Thymus (tissue), 11 donors: Measurements from ENCODE around the gene SPINK14. TPM values are rescaled to one million over a fixed set of nuclear protein-coding genes. Genes with fewer than 3 reads are reported as not detected.
A peak's percentile ranks its signal among the peaks of the same experiment; 100 is the strongest.

Experiments
- DNase-seq, 9 donors: peaks; one replicate each; pipeline ENCODE4 v3.0.0-alpha.2; 2013; ENCODE audit warnings: low spot score in 9 of 9, low read depth in 6 of 9, missing footprints in 1 of 9
- H3K27ac ChIP-seq, 2 donors: one replicate each; pipeline ENCODE4 v1.5.1; 2013; ENCODE audit warnings: control low read depth in 1 of 2, low read depth in 1 of 2, low read length in 1 of 2, mild to moderate bottlenecking in 1 of 2, moderate library complexity in 1 of 2
- H3K27me3 ChIP-seq, 2 donors: one replicate each; pipeline ENCODE4 v1.5.1; 2013; ENCODE audit warnings: low read length in 1 of 2; ENCODE audit not compliant: control insufficient read depth in 2 of 2, insufficient read depth in 1 of 2
- H3K36me3 ChIP-seq, 2 donors: one replicate each; pipeline ENCODE4 v1.5.1; 2013; ENCODE audit warnings: low read length in 1 of 2, mild to moderate bottlenecking in 1 of 2, moderate library complexity in 1 of 2; ENCODE audit not compliant: control insufficient read depth in 2 of 2, insufficient read depth in 2 of 2
- H3K4me1 ChIP-seq, 2 donors: one replicate each; pipeline ENCODE4 v1.5.1; 2013; ENCODE audit warnings: low read length in 2 of 2; ENCODE audit not compliant: control insufficient read depth in 2 of 2, insufficient read depth in 2 of 2
- H3K4me3 ChIP-seq, 2 donors: one replicate each; pipeline ENCODE4 v1.5.1; 2013; ENCODE audit warnings: low read length in 2 of 2, control low read depth in 1 of 2, mild to moderate bottlenecking in 1 of 2
- H3K9me3 ChIP-seq, 2 donors: one replicate each; pipeline ENCODE4 v1.5.1; 2013; ENCODE audit warnings: low read length in 1 of 2, mild to moderate bottlenecking in 1 of 2; ENCODE audit not compliant: control insufficient read depth in 2 of 2, insufficient read depth in 1 of 2
- WGBS: extraction: QIAGEN DNeasy Blood & Tissue Kit; methylation state at CpG from one replicate; pipeline ENCODE4 v1.1.7; 2013; 5-methylcytosine and 5-hydroxymethylcytosine counted together
- polyA plus RNA-seq: library from polyadenylated mRNA; stranded (reverse); fragments of 200-250 nt; gene quantifications from one replicate; pipeline ENCODE4 v1.2.3, GENCODE V29; 2013
- total RNA-seq: library from RNA; stranded (reverse); fragments of 120-200 nt; gene quantifications from one replicate; pipeline ENCODE4 v1.2.4, GENCODE V29; 2013
- donor health status: healthy.

Gene SPINK14
- total and polyA plus RNA-seq, 2 donors = not detected

DNA sequence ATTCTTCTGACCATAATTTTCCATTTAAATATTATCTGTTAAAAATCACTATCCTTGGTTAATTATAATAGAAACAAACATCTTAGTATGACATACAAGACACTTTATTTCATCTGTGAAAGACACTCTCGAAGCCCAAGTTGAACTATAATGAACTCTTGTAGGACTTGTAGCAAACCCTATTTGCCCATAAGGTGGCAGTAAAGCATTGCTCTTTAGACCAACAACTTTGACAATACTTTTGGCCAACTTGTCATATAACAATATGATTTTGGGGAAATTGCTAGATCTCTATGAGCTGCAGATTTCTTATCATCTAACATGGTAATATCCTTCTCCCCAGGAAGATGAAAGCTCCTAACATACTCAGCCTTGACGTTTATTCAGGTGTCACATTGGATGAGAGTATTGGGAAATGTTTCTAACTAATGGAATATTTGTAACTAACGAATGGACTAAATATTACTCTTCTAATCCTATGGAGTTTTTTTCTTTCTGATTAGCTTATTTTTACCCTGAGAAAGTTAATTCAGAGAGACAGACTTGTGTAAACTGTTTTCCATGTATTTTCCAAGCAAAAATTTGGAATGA, 11.0 kb downstream of the SPINK14 start:
- Histone ChIP-seq H3K4me3 (no peak overlapping the region), H3K9me3 (no peaks in the 10 kb centered on the region), H3K4me1 (no peaks in the 10 kb centered on the region), H3K27ac (no peak overlapping the region), H3K27me3 (no peaks in the 10 kb centered on the region), H3K36me3 (no peaks in the 10 kb centered on the region)
- peak; percentile 3 to 64 (median 21) for DNase-seq
- 42% methylated on average over 3 of the region's 3 CpGs for WGBS

DNA sequence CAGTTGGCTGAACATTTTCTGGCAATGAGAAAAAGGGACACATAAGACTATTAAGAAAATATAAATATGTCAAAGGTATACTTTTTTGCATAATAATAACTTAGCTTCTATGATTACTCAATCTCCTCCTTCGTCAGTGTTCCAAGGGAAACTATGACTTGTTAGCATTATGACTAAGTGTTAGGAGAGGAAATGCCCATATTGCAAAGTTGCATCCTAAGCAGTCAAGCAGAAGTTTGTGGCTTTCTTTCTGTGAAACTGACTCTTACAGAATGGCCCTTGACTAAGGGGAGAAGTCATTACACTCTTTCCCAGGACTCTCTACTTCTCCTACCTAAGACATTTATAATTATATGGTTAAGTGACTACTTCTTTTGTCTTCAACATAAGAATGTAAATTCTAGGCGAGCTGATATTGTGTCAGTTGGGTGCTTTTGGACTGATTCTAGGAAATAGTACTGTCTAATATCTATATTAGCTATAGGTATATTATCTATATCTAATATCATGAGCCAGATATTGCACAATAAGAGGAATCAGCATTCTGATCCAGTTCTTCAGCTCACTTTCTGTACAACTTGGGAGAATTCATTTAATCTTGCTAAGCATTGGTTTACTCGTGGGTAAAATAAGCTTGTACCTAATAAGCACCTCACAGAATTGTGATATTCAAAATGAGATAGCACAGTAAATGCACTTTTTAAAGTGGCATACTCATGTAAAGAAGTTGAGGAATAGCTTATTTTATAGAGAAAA, 18.1 kb downstream of the SPINK14 start:
- no peaks in the 10 kb centered on the region for H3K27me3 ChIP-seq
- H3K36me3 ChIP-seq = no peaks in the 10 kb centered on the region
- 72% methylated on average over 3 of the region's 3 CpGs for WGBS
- H3K9me3 ChIP-seq = no peaks in the 10 kb centered on the region
- no peak overlapping the region for H3K4me3 ChIP-seq
- H3K4me1 ChIP-seq = no peaks in the 10 kb centered on the region
- no peak overlapping the region for H3K27ac ChIP-seq
- DNase-seq = peak in 1 of 9 donors; percentile 2

GRCh38 chr5:148191010-148191409, 22.7 kb downstream of the SPINK14 start:
- Histone ChIP-seq H3K36me3 (no peaks in the 10 kb centered on the region), H3K4me3 (no peak overlapping the region), H3K27ac (no peak overlapping the region), H3K9me3 (no peaks in the 10 kb centered on the region), H3K4me1 (no peaks in the 10 kb centered on the region), H3K27me3 (no peaks in the 10 kb centered on the region)
- WGBS = 71% methylated on average over 1 of the region's 1 CpG
- DNase-seq = no peak

DNA sequence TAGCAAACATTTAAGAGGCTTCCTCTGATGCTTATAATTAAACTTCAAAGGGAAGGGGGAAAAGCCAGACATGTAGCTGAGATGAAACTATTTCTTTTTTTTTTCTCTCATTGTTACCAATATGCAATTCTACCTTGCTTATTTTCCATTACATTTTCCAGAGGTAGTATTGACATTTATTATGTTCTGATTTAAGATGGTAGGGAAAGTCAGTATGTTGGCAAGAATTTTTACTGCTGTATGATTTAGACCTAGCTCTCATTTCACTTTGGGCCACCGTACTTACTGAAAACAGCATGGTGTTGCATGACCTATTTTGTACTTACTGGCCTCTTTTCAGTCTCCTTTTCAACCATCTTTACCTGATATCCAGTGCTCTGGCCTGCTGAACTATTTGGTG, 24.9 kb downstream of the SPINK14 start:
- 98% methylated on average over 1 of the region's 1 CpG for WGBS
- H3K9me3 ChIP-seq = no peaks in the 10 kb centered on the region
- H3K36me3 ChIP-seq = no peaks in the 10 kb centered on the region
- no peak for DNase-seq
- no peak overlapping the region for H3K4me3 ChIP-seq
- no peaks in the 10 kb centered on the region for H3K27me3 ChIP-seq
- H3K4me1 ChIP-seq = no peaks in the 10 kb centered on the region
- no peak overlapping the region for H3K27ac ChIP-seq

DNA sequence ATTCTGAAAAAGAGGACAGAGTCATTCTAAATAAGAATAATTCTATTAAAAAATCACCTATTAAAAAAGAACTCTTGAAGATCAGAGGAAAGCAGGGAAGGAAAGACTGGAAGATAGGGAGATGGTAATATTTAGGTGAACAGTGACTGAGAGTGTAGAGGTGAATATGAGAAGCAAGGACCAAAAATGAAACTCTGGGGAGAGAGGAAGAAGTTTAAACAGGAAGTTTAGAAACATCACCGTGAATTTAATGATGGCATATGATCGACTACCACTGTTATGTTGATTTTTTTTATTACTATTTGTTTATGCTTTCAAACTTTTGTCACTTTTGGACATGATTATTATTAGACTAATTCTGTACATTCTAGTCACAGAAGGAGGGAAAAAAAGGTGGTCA, 32.8 kb downstream of the SPINK14 start:
- Histone ChIP-seq H3K27me3 (no peaks in the 10 kb centered on the region), H3K4me1 (no peaks in the 10 kb centered on the region), H3K27ac (no peak overlapping the region), H3K4me3 (no peak overlapping the region), H3K36me3 (no peaks in the 10 kb centered on the region), H3K9me3 (no peaks in the 10 kb centered on the region)
- DNase-seq = no peak
- WGBS = 70% methylated on average over 2 of the region's 2 CpGs

- Histone ChIP-seq H3K4me1 (no peaks in the 10 kb centered on the region), H3K27ac (no peak within 1 kb of the TSS), H3K9me3 (no peaks in the 10 kb centered on the region), H3K4me3 (no peak within 1 kb of the TSS), H3K36me3 (no peaks in the 10 kb centered on the region), H3K27me3 (no peaks in the 10 kb centered on the region)
- 97% methylated on average over 2 of the region's 2 CpGs for WGBS
- DNase-seq = no peak
Observed at GRCh38 chr5:148202531-148203203, 34.3 kb downstream of the SPINK14 start, which contains the start of gene SPINK6. Gene SPINK6 (plus strand): TSS chr5:148203042. CDS start chr5:148203097, 55 bp downstream.

DNA sequence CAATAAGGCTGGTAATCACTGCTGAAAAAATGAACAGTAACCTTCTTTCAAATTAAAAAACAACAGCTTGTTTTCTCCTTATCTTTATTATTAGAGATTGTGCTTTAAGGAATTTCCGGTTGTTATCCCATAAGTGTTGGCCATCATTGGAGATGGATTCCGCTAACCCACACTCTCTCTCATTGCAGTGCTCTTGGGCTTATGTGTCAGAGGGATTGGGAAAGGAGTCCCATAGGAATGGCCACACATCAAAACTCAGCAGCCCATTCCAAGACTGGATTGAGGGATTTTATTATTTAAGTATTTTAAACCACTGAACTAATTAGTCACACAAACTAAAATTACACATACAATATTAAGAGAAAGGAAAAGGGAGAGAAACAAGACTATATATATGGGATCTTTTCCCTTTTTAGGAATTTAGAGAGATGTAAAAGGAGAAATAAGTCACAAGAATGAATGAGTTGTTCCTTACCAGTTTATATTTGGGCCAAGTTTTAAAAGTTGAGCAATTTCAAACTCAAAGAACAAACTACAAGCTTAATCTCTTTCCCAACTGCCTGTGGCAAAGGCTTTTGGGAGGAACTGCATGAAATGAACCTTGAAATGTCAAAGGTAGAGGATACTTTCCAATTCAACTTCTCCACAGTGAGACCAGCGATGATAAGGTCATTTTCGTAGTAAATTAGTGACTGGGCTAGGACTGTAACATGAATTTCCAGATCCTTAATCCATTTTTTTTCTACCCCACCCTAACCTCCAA, 36.9 kb downstream of the SPINK14 start:
- Histone ChIP-seq H3K9me3 (no peaks in the 10 kb centered on the region), H3K4me3 (no peak overlapping the region), H3K27me3 (no peaks in the 10 kb centered on the region), H3K36me3 (no peaks in the 10 kb centered on the region), H3K4me1 (no peaks in the 10 kb centered on the region), H3K27ac (no peak overlapping the region)
- WGBS = 95% methylated on average over 4 of the region's 4 CpGs
- DNase-seq = no peak

DNA sequence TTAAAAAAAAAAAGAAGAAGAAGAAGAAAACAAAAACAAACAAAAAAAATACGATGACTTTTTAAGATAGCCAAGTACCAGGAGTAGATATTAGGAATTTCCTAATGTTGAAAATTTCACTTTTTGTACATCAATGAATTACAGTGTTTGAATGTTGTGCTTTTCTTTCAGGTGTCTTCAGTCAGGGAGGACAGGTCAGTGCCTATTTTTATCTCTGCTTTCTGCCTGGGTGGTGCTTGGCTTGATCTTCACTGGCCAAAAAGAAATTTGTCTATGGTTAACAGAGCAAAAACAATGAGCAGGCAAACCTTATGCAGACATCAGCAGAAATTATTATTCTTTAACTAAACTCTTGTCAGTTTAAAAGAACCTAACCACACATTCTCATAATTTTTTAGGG, 37.5 kb downstream of the SPINK14 start:
- Histone ChIP-seq H3K27me3 (no peaks in the 10 kb centered on the region), H3K9me3 (no peaks in the 10 kb centered on the region), H3K4me3 (no peak overlapping the region), H3K4me1 (no peaks in the 10 kb centered on the region), H3K36me3 (no peaks in the 10 kb centered on the region), H3K27ac (no peak overlapping the region)
- 93% methylated on average over 1 of the region's 1 CpG for WGBS
- no peak for DNase-seq

DNA sequence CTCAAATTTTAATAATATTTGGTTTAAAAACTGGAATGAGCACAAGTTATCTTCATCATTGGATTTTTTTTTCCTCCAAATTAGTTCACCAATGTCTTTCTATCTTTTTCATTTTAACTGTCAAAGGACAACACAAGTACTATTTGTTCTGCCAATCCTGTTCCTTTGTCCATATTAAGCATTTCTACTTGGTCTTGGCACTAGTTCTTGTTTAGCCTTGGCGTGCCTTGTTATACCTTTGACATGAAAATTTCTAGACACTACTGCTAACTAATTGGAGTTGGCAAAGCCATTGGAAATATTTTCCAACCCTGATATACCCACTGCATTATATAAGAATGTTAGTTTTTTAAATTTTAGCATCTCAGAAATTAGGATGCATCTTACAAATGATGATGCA, 38.3 kb downstream of the SPINK14 start:
- H3K4me1 ChIP-seq = no peaks in the 10 kb centered on the region
- H3K27ac ChIP-seq = no peak overlapping the region
- no peak for DNase-seq

More for the DNA sequence above, 38.3 kb downstream of the SPINK14 start:
- Histone ChIP-seq H3K27me3 (no peaks in the 10 kb centered on the region), H3K9me3 (no peaks in the 10 kb centered on the region), H3K36me3 (no peaks in the 10 kb centered on the region), H3K4me3 (no peak overlapping the region)
- 95% methylated on average over 1 of the region's 1 CpG for WGBS
